ENCODE results near the gene GABRQ.
"Not testable (repeated sequence)": the region's sequence is repeated elsewhere in the genome, so short reads cannot be mapped to it uniquely, and the experiment has no call there.

GABRQ gene

DNA sequence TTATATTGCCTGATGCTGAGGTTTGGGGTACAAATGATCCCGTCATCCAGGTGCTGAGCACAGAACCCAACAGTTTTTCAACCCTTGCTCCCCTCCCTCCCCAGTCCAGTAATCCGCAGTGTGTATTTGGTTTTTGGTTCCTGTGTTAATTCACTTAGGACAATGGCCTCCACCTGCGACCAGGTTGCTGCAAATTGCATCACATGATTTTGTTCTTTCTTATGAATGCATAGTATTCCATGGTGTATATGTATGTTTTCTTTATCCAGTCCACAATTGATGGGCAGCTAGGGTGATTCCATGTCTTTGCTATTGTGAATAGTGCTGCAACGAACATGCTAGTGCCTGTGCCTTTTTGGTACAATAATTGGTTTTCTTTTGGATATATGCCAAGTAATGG is 25.4 kb downstream of the GABRQ start:
- DNase-seq, result no peak

- no peak for DNase-seq
Observed at GRCh38 chrX:152674135-152674534, 36.4 kb downstream of the GABRQ start.

GRCh38 chrX:152674652-152675051 is 37.0 kb downstream of the GABRQ start:
- not testable (repeated sequence) for DNase-seq

GRCh38 chrX:152681012-152681411 is 43.3 kb downstream of the GABRQ start:
- DNase-seq, result not testable (repeated sequence)

DNA sequence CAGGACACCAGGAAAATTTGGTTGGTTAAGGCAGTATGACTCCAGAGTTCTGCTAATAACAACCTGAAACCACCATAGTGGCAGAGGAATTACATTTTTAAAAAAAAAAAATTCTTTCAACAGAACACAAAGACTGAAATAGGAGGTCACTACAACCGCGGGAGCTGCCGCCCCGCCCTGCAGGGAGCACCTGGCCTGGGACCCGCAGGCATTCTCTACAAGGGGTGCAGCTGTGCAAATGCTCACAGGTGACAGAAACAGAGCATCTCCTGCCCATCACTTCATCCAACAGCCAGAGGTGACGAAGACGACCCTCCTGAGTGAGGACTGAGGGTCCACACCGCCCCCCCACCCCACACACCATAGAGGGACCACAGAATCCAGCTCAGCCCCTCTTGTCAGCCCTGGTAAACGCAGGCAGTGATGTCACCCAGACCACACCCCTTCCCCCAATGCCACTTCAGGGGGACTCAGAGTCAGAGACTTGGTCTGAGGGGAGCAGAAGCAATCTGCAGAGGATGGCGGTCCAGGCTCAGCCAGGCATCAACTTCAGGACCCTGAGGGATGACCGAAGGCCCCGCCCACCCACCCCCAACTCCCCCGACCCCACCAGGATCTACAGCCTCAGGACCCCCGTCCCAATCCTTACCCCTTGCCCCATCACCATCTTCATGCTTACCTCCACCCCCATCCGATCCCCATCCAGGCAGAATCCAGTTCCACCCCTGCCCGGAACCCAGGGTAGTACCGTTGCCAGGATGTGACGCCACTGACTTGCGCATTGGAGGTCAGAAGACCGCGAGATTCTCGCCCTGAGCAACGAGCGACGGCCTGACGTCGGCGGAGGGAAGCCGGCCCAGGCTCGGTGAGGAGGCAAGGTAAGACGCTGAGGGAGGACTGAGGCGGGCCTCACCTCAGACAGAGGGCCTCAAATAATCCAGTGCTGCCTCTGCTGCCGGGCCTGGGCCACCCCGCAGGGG is 60.5 kb downstream of the GABRQ start, which contains the start of gene MAGEA3:
TSS of gene MAGEA3 (plus strand) at position 843 of the 980 bp plus-strand sequence. CDS start 2,039 bp downstream, outside the sequence.
- not testable (repeated sequence) for DNase-seq

DNA sequence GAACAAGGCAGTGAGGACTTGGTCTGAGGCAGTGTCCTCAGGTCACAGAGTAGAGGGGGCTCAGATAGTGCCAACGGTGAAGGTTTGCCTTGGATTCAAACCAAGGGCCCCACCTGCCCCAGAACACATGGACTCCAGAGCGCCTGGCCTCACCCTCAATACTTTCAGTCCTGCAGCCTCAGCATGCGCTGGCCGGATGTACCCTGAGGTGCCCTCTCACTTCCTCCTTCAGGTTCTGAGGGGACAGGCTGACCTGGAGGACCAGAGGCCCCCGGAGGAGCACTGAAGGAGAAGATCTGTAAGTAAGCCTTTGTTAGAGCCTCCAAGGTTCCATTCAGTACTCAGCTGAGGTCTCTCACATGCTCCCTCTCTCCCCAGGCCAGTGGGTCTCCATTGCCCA is 62.7 kb downstream of the GABRQ start:
- DNase-seq, result not testable (repeated sequence)

DNA sequence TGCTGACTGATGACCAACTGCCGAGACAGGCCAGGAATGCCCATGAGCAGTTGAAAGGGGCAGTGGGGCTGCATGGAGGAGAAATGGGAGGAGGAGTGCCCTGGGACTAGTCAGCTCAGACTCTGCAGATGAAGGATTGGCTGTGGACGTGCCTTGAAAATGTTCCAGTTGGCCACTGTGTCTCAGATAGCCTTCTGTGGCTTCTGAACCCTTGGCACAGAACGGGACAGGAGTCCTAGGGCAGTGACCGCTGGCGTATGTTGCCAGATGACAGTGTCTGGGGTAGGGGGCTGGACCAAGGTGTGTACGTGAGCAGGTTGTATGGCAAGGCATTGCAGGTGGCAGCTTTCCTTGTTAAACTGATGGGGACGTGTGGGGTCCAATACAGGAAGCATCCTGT is 68.8 kb downstream of the GABRQ start:
- not testable (repeated sequence) for DNase-seq
